Neural cell (in vitro differentiated cells): ENCODE results near the gene EXOC2.

Experiments used
- CTCF ChIP-seq: fragments of 450-650 bp; IDR thresholded peaks from 2 replicates; pipeline ENCODE4 v1.5.1; 2014; ENCODE audit warnings: antibody characterized with exemption, mild to moderate bottlenecking, moderate library complexity; ENCODE audit not compliant: poor library complexity, severe bottlenecking
- POLR2AphosphoS5 ChIP-seq: IDR thresholded peaks from 2 replicates; pipeline ENCODE4 v1.6.1; 2012
- REST ChIP-seq: IDR thresholded peaks from 2 replicates; pipeline ENCODE4 v1.6.1; 2012; ENCODE audit warnings: borderline replicate concordance

GRCh38 chr6:613981-614380 lies 79.0 kb downstream of the EXOC2 start:
- TF ChIP-seq REST (no peak), CTCF (no peak), POLR2AphosphoS5 (no peak)
